Adrenal gland (tissue), 12 donors: Measurements from ENCODE around the gene TPST1. TPM values are rescaled to one million over a fixed set of nuclear protein-coding genes. Genes with fewer than 3 reads are reported as not detected.

Source experiments
- DNase-seq, 7 donors: peaks; one replicate each; pipeline ENCODE4 v3.0.0-alpha.2; 2019 to 2020
- H3K27ac ChIP-seq, 5 donors: fragments of 200-600 bp; sonication (generic) in 4 of 5; 1 replicate in 3 of 5; 2 replicates in 2 of 5; pipeline versions ENCODE4 v1.5.1 to v1.8.0; 2016 to 2020; ENCODE audit warnings: mild to moderate bottlenecking in 1 of 5
- H3K27me3 ChIP-seq: fragments of 200-600 bp; 2 replicates; pipeline ENCODE4 v1.8.0; 2021
- H3K36me3 ChIP-seq, 2 donors: fragments of 200-600 bp; replicated peaks in 1 of 2; 1 replicate in 1 of 2; 2 replicates in 1 of 2; pipeline versions ENCODE4 v1.5.1 to v1.8.0; 2018 to 2022
- H3K4me1 ChIP-seq, 2 donors: fragments of 200-600 bp; replicated peaks in 1 of 2; 1 replicate in 1 of 2; 2 replicates in 1 of 2; pipeline versions ENCODE4 v1.5.1 to v1.8.0; 2018 to 2021
- H3K4me3 ChIP-seq, 4 donors: fragments of 200-600 bp; sonication (generic) in 3 of 4; one replicate each; pipeline ENCODE4 v1.5.1; 2016 to 2018
- H3K9me3 ChIP-seq, 3 donors: fragments of 200-600 bp; sonication (generic) in 1 of 3; replicated peaks in 1 of 3; 1 replicate in 2 of 3; 2 replicates in 1 of 3; pipeline versions ENCODE4 v1.5.1 to v1.8.0; 2016 to 2021
- CTCF ChIP-seq, 6 experiments: fragments of 450-650 bp in 4 of 6; fragments of 200-600 bp in 2 of 6; sonication (generic) in 1 of 6; IDR thresholded peaks; 1 replicate in 5 of 6; 2 replicates in 1 of 6; pipeline versions ENCODE4 v1.5.1 to v1.8.0; 2016 to 2021; ENCODE audit warnings: antibody characterized with exemption in 6 of 6, mild to moderate bottlenecking in 2 of 6, moderate library complexity in 1 of 6
- POLR2A ChIP-seq, 2 donors: fragments of 450-650 bp; IDR thresholded peaks; one replicate each; pipeline ENCODE4 v1.6.1; 2017; ENCODE audit warnings: antibody characterized with exemption in 2 of 2, mild to moderate bottlenecking in 2 of 2, moderate library complexity in 1 of 2
- WGBS, 4 donors: extraction: QIAGEN DNeasy Blood & Tissue Kit in 2 of 4; methylation state at CpG; one replicate each; pipeline versions ENCODE4 v1.1.5 to v1.1.7; 2013 to 2017; 5-methylcytosine and 5-hydroxymethylcytosine counted together
- intact Hi-C, 2 donors: fragments of 100-400 bp; cut with DNase I; formaldehyde crosslinking; loops; one replicate each; pipeline versions ENCODE4 v1.14.1 to v1.15.0; 2022 to 2023
- polyA plus RNA-seq, 3 donors: library from polyadenylated mRNA; stranded (reverse); fragments of 200-250 nt in 2 of 3; fragments of 350-450 nt in 1 of 3; fragmentation: Illumina TruSeq in 1 of 3; extraction: RNeasy Lipid Tissue Mini Kit (QIAGEN cat#74804) in 1 of 3; gene quantifications; one replicate each; pipeline ENCODE4 v1.2.3, GENCODE V29; 2013 to 2014
- total RNA-seq, 9 donors: library from RNA; depleted of rRNA in 4 of 9; stranded (reverse); fragments of >200 nt in 4 of 9; fragments of 120-200 nt in 1 of 9; fragmentation: NEBNext Ultra II Directional in 1 of 9; extraction: Animal tissue kit (Norgen Biotek cat#: 25700) in 1 of 9; gene quantifications; one replicate each; pipeline versions ENCODE4 v1.1.0 to v1.2.4, GENCODE V29; 2013 to 2023
- donor health status: healthy with polysubstance abuse.
- donor health status: Bipolar disorder and iron deficiency.
- donor health status: DM: yes; HTN: yes; CAD: no.
- donor health status: DM: no; HTN: no; CAD: no.
- donor health status: DM: no; HTN: no; CAD: no.
- donor health status: DM: yes; HTN: yes; CAD: no.

Gene TPST1
- total and polyA plus RNA-seq, 12 donors: 6.8 to 70.2 (median 27.2) TPM

- Histone ChIP-seq H3K4me1 (no peaks in the 10 kb centered on the region), H3K27ac (peak overlapping the region in 1 of 5 donors; percentile 65), H3K36me3 (no peaks in the 10 kb centered on the region), H3K9me3 (peaks cover 0 to 11% (median 7%) of the 10 kb centered on the region in 3 donors), H3K4me3 (no peak overlapping the region), H3K27me3 (no peaks in the 10 kb centered on the region)
- WGBS, 4 donors: 70 to 76% (median 73%) methylated on average over 3 of the region's 3 CpGs
- intact Hi-C loops: no loop called here
- no peak for DNase-seq
- TF ChIP-seq POLR2A (IDR thresholded peaks at IDR 0.05): no peak
- TF ChIP-seq CTCF (IDR thresholded peaks at IDR 0.05): no peak
Measured at GRCh38 chr7:66296557-66296956, 91.4 kb downstream of the TPST1 start.

DNA sequence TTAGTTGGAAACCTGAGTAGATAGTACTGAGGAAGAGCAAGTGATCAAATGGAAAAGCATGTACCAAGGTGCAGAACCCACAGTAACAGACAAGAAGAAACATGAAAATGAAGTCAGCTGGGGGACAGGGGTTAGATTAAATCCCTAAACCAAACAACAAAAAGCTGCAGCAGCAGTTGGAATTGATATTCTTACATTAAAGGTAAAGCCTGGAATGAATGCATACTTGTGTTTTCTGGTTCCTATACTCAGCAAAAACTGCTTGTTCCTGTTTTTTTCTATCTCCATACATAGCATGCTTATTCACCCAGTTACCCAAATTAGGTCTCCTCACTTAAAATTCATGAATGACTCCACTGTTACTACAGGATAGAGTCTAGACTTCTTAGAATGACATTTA lies 92.4 kb downstream of the TPST1 start:
- Histone ChIP-seq H3K27me3 (no peaks in the 10 kb centered on the region), H3K4me1 (no peaks in the 10 kb centered on the region), H3K4me3 (no peak overlapping the region), H3K27ac (no peak overlapping the region), H3K9me3 (peaks cover 0 to 11% (median 7%) of the 10 kb centered on the region in 3 donors), H3K36me3 (no peaks in the 10 kb centered on the region)
- no peak for DNase-seq
- intact Hi-C loops: no loop called here
- no peak for TF ChIP-seq CTCF (IDR thresholded peaks at IDR 0.05)
- TF ChIP-seq POLR2A (IDR thresholded peaks at IDR 0.05): no peak

DNA sequence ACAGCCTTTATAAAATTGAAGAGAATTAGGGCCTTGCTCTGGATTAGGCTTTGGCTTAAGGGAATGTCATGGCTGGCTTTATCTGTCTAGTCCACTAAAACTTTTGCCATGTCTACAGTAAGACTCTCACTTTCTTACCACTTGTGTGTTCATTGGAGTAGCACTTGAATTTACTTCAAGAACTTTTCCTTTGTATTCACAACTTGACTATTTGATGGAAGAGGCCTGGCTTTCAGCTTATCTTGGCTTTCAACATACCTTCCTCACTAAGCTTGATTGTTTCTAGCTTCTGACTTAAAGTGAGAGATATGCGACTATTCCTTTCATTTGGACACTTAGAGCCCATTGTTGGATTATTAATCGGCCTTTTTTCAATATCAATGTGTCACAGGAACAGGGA lies 96.1 kb downstream of the TPST1 start:
- no peaks in the 10 kb centered on the region for H3K36me3 ChIP-seq
- H3K4me1 ChIP-seq: peaks cover 0 to 4% of the 10 kb centered on the region in 2 donors
- WGBS, 4 donors: 92 to 96% (median 94%) methylated on average over 2 of the region's 2 CpGs
- no peak for TF ChIP-seq POLR2A (IDR thresholded peaks at IDR 0.05)
- TF ChIP-seq CTCF (IDR thresholded peaks at IDR 0.05): no peak
- H3K4me3 ChIP-seq: no peak overlapping the region
- DNase-seq: no peak
- H3K27me3 ChIP-seq: no peaks in the 10 kb centered on the region
- peaks cover 0 to 11% (median 7%) of the 10 kb centered on the region in 3 donors for H3K9me3 ChIP-seq
- intact Hi-C loops: no loop called here
- no peak overlapping the region for H3K27ac ChIP-seq

DNA sequence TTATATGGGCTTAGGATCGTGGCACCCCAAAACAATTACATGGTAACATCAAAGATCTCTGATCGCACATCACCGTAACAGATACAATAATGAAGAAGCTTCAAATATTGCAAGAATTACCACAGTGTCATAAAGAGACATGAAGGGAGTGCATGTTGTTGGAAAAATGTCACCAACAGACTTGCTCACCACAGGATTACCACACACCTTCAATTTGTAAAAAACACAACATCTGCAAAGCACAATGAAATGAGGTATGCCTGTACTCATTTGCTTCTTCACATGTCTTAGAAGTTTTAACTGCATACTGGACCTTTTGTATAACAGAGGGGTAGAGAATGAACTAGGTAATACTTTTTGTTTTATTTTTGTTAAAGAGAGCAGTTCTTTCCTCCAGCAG lies 96.6 kb downstream of the TPST1 start:
- Histone ChIP-seq H3K4me3 (no peak overlapping the region), H3K9me3 (peaks cover 0 to 11% (median 7%) of the 10 kb centered on the region in 3 donors), H3K36me3 (no peaks in the 10 kb centered on the region), H3K27ac (no peak overlapping the region), H3K4me1 (peaks cover 0 to 8% of the 10 kb centered on the region in 2 donors), H3K27me3 (no peaks in the 10 kb centered on the region)
- DNase-seq: no peak
- intact Hi-C loops: no loop called here
- no peak for TF ChIP-seq POLR2A (IDR thresholded peaks at IDR 0.05)
- WGBS, 4 donors: 89 to 96% (median 92%) methylated on average over 3 of the region's 3 CpGs

GRCh38 chr7:66303454-66304155 lies 98.5 kb downstream of the TPST1 start:
- no peak overlapping the region for H3K4me3 ChIP-seq
- H3K36me3 ChIP-seq: no peaks in the 10 kb centered on the region
- H3K9me3 ChIP-seq: peaks cover 0 to 6% (median 0%) of the 10 kb centered on the region in 3 donors
- DNase-seq: no peak
- intact Hi-C loops: no loop called here
- TF ChIP-seq POLR2A (IDR thresholded peaks at IDR 0.05) (no peak), CTCF (IDR thresholded peaks at IDR 0.05) (no peak)
- WGBS, 4 donors: 79 to 84% (median 83%) methylated on average over 8 of the region's 8 CpGs
- no peak overlapping the region for H3K27ac ChIP-seq
- peaks cover 4 to 8% of the 10 kb centered on the region in 2 donors for H3K4me1 ChIP-seq
- H3K27me3 ChIP-seq: no peaks in the 10 kb centered on the region
